ENCODE data around the gene PRSS53. TPM values are rescaled to one million over a fixed set of nuclear protein-coding genes. Genes with fewer than 3 reads are reported as not detected.

The PRSS53 gene
- total RNA-seq, 1 experiment from 2014 or later: 3.4 TPM

GRCh38 chr16:31064882-31065461 is 23.8 kb downstream of the PRSS53 start:
- no peak for TF ChIP-seq REST (IDR thresholded peaks at IDR 0.05; ENCODE audit: insufficient read depth in 1 of 2, low read depth in 2 of 2, low read length in 1 of 2)
- TF ChIP-seq SIN3A (IDR thresholded peaks at IDR 0.05; ENCODE audit: borderline replicate concordance, insufficient read depth, low read depth, low read length): no peak
- no peak for TF ChIP-seq POLR2AphosphoS5 (IDR thresholded peaks at IDR 0.05; ENCODE audit: low read depth, low read length)
- no peak for TF ChIP-seq TCF7L2 (IDR thresholded peaks at IDR 0.05; ENCODE audit: low read depth, low read length)
- no peak for TF ChIP-seq CTCF (IDR thresholded peaks at IDR 0.05)
- H3K27ac ChIP-seq (ENCODE audit: low read length): 0 out of 2 replicates have a peak overlapping the region, but pooled peaks have one; percentile 23
- POLR2A ChIA-PET: interaction anchor here (0.6 to 0.7 kb wide), 2 partner anchors 8 to 67 kb away, joined by 4 to 7 read pairs; no protein-coding TSS in a partner anchor
- CTCF ChIA-PET: no interaction called here
- BruUV-seq (replicated peaks): no TSS peak
- in situ Hi-C loops (cut with HindIII; ENCODE audit: low pct_unique_long_range_greater_than_20kb, low sequenced_read_pairs): no loop called here
- no peak overlapping the region for H3K4me3 ChIP-seq (ENCODE audit: low read depth in 2 of 2, low read length in 2 of 2)
- intact Hi-C loops (cut with micrococcal nuclease; ENCODE audit: unreplicated experiment): no loop called here
- DNase-seq (ENCODE audit: low read depth, low spot score) (no peak), ATAC-seq (peak; percentile 31; the same call in 1 of the 2 replicates)
- no peaks in the 10 kb centered on the region for H3K36me3 ChIP-seq (ENCODE audit: control insufficient read depth, insufficient read depth, low read length)
- H3K9me3 ChIP-seq (ENCODE audit: control insufficient read depth, insufficient read depth, low read depth, low read length): no peaks in the 10 kb centered on the region
- no peaks in the 10 kb centered on the region for H3K4me1 ChIP-seq (ENCODE audit: control insufficient read depth, insufficient read depth, low read length)
- no peaks in the 10 kb centered on the region for H3K27me3 ChIP-seq (ENCODE audit: control insufficient read depth, insufficient read depth, low read length)

GRCh38 chr16:31063843-31064611 is 24.7 kb downstream of the PRSS53 start:
- H3K27me3 ChIP-seq (ENCODE audit: control insufficient read depth, insufficient read depth, low read length): no peaks in the 10 kb centered on the region
- CTCF ChIA-PET: no interaction called here
- intact Hi-C loops (cut with micrococcal nuclease; ENCODE audit: unreplicated experiment): no loop called here
- TF ChIP-seq REST (IDR thresholded peaks at IDR 0.05; ENCODE audit: insufficient read depth in 1 of 2, low read depth in 2 of 2, low read length in 1 of 2) (no peak), POLR2AphosphoS5 (IDR thresholded peaks at IDR 0.05; ENCODE audit: low read depth, low read length) (no peak), TCF7L2 (IDR thresholded peaks at IDR 0.05; ENCODE audit: low read depth, low read length) (no peak), SIN3A (IDR thresholded peaks at IDR 0.05; ENCODE audit: borderline replicate concordance, insufficient read depth, low read depth, low read length) (no peak), CTCF (IDR thresholded peaks at IDR 0.05) (no peak)
- H3K4me1 ChIP-seq (ENCODE audit: control insufficient read depth, insufficient read depth, low read length): no peaks in the 10 kb centered on the region
- peak; percentile 22; the same call in 1 of the 2 replicates for ATAC-seq
- no peak for DNase-seq (ENCODE audit: low read depth, low spot score)
- POLR2A ChIA-PET: no interaction called here
- no TSS peak for BruUV-seq (replicated peaks)
- no peak overlapping the region for H3K27ac ChIP-seq (ENCODE audit: low read length)
- in situ Hi-C loops (cut with HindIII; ENCODE audit: low pct_unique_long_range_greater_than_20kb, low sequenced_read_pairs): no loop called here
- H3K9me3 ChIP-seq (ENCODE audit: control insufficient read depth, insufficient read depth, low read depth, low read length): no peaks in the 10 kb centered on the region
- no peaks in the 10 kb centered on the region for H3K36me3 ChIP-seq (ENCODE audit: control insufficient read depth, insufficient read depth, low read length)
- H3K4me3 ChIP-seq (ENCODE audit: low read depth in 2 of 2, low read length in 2 of 2): no peak overlapping the region
